ENCODE data around the gene TMEM220.
A peak's percentile ranks its signal among the peaks of the same experiment; 100 is the strongest.

TMEM220 gene

DNA sequence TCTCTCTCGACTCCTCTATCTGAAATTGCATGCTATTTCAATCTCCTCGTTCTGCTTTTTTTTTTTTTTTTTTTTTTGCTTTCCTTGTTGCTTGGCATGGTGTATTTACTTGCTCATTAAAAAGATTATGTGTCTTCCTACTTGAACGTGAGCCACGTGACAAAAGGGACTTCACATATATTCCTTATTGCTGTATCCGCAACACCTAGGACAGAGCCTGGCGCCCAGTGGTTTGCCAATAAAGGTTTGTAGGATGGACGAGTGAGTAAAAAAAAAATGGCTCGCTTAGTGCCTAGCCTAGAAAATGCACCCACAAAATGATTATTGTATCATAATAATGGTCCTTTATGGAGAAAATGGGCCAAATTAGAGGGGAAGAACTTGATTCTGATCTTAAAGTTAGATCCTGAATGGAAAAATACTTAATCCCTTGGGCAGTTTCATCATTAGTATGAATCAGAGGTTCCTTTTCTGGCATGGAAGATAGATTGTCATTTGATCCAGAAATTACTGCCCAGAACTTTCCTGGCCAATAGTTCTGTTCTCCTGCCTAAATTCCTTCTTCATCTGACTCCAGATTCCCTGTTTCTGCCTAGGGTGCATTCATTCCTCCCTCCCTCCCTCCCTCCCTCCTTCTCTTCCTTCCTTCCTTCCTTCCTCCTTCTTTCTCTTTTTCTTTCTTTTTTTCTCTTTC, 13.6 kb upstream of the TMEM220 start:
- peak overlapping the region; percentile 70 for H3K27ac ChIP-seq (ENCODE audit: low read depth, low read length)

DNA sequence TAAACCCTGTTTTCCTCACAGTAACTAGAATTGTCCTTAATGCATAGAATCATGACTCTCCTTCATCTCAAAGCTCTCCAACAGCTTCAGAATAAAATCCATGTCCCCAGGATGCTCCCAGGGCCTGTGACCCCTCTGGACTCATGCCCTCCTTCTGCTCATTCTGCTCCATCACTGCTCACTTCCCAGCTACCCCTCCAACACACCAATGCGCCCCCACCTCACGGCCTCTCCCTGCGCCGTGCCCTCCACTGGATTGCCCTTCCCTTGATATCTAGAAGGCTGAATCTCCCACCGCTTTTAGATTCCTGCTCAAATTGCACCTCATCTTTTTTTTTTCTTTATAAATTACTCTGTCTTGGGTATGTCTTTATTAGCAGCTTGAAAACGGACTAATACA, 12.6 kb upstream of the TMEM220 start:
- no peaks in the 10 kb centered on the region for H3K36me3 ChIP-seq (ENCODE audit: control insufficient read depth in 5 of 5, insufficient read depth in 5 of 5, low read length in 5 of 5)
- H3K4me3 ChIP-seq (ENCODE audit: low read depth in 1 of 5, low read length in 5 of 5) = no peak overlapping the region
- H3K27ac ChIP-seq (ENCODE audit: low read depth, low read length) = no peak overlapping the region
- H3K9ac ChIP-seq (ENCODE audit: low read length in 5 of 5) = no peak overlapping the region
- peaks cover 0 to 15% (median 12%) of the 10 kb centered on the region in 5 donors for H3K4me1 ChIP-seq (ENCODE audit: control insufficient read depth in 5 of 5, insufficient read depth in 5 of 5, low read length in 5 of 5)
- H3K9me3 ChIP-seq (ENCODE audit: control insufficient read depth in 5 of 5, low read length in 5 of 5) = no peaks in the 10 kb centered on the region
- H3K27me3 ChIP-seq (ENCODE audit: control insufficient read depth in 5 of 5, insufficient read depth in 4 of 5, low read length in 5 of 5) = peaks cover 0 to 3% (median 0%) of the 10 kb centered on the region in 5 donors

More for the DNA sequence above, 13.6 kb upstream of the TMEM220 start:
- Histone ChIP-seq H3K4me3 (ENCODE audit: low read depth in 1 of 5, low read length in 5 of 5) (no peak overlapping the region), H3K36me3 (ENCODE audit: control insufficient read depth in 5 of 5, insufficient read depth in 5 of 5, low read length in 5 of 5) (no peaks in the 10 kb centered on the region), H3K9ac (ENCODE audit: low read length in 5 of 5) (peak overlapping the region in 1 of 5 donors; percentile 48), H3K9me3 (ENCODE audit: control insufficient read depth in 5 of 5, low read length in 5 of 5) (no peaks in the 10 kb centered on the region), H3K27me3 (ENCODE audit: control insufficient read depth in 5 of 5, insufficient read depth in 4 of 5, low read length in 5 of 5) (peaks cover 0 to 4% (median 0%) of the 10 kb centered on the region in 5 donors), H3K4me1 (ENCODE audit: control insufficient read depth in 5 of 5, insufficient read depth in 5 of 5, low read length in 5 of 5) (peaks cover 0 to 13% (median 4%) of the 10 kb centered on the region in 5 donors)

DNA sequence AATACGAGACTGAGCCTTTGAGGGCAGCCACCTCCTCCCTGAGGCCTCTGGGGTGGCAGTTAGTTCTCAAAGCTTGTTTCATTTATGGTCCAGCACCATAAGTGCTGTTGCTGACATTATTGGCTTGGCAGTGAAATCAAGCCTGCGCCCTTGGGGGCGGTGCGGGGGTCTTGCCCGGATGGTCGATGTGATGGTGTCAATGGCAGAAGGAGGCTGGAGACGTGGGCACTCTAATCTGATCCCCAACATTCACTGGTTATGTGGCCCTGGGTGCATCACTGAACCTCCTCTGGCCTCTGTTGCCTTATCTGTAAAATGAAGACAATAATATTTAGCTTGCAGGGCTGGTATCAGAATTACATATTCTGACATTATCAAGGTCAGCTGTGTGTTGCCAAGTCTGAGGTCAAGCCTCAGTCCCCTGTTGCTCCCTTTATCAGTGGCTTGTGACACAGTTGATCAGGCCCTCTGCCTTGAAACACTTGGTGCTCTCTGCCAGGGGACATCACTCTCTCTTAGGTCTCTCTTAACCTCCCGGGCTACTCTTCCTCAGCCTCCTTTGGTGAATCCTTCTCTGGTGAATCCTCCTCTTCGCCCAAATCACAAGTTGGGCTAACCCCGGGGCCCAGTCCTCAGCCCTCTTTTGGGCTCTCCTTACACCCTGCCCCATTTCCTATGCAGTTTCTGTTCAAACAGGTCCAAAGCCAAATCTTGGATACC, 11.8 kb upstream of the TMEM220 start:
- Histone ChIP-seq H3K4me3 (ENCODE audit: low read depth in 1 of 5, low read length in 5 of 5) (no peak overlapping the region), H3K9ac (ENCODE audit: low read length in 5 of 5) (no peak overlapping the region), H3K27ac (ENCODE audit: low read depth, low read length) (no peak overlapping the region), H3K36me3 (ENCODE audit: control insufficient read depth in 5 of 5, insufficient read depth in 5 of 5, low read length in 5 of 5) (no peaks in the 10 kb centered on the region), H3K4me1 (ENCODE audit: control insufficient read depth in 5 of 5, insufficient read depth in 5 of 5, low read length in 5 of 5) (peaks cover 0 to 18% (median 15%) of the 10 kb centered on the region in 5 donors), H3K27me3 (ENCODE audit: control insufficient read depth in 5 of 5, insufficient read depth in 4 of 5, low read length in 5 of 5) (no peaks in the 10 kb centered on the region), H3K9me3 (ENCODE audit: control insufficient read depth in 5 of 5, low read length in 5 of 5) (no peaks in the 10 kb centered on the region)

DNA sequence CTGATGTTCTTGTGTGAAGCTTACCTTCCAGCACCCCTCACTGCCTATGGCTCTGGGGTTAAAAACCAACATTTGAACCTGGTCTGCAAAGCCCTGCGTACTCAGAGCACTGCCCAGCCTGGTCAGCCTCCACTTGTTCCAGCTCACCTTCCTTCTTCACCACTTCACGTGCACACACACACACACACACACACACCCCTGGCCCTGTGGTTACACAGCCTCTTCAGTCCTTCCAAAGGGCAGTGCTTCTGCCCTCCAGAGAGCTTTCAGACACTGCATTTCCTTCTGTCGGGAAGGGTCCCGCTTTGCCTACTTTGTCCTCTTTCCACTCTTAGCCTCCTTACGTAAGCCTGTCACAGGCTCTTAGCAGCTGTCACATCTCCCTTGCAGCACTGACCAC, 9.6 kb upstream of the TMEM220 start:
- Histone ChIP-seq H3K9me3 (ENCODE audit: control insufficient read depth in 5 of 5, low read length in 5 of 5) (no peaks in the 10 kb centered on the region), H3K36me3 (ENCODE audit: control insufficient read depth in 5 of 5, insufficient read depth in 5 of 5, low read length in 5 of 5) (no peaks in the 10 kb centered on the region), H3K9ac (ENCODE audit: low read length in 5 of 5) (no peak overlapping the region), H3K27me3 (ENCODE audit: control insufficient read depth in 5 of 5, insufficient read depth in 4 of 5, low read length in 5 of 5) (no peaks in the 10 kb centered on the region), H3K4me1 (ENCODE audit: control insufficient read depth in 5 of 5, insufficient read depth in 5 of 5, low read length in 5 of 5) (peaks cover 0 to 18% (median 10%) of the 10 kb centered on the region in 5 donors), H3K4me3 (ENCODE audit: low read depth in 1 of 5, low read length in 5 of 5) (no peak overlapping the region), H3K27ac (ENCODE audit: low read depth, low read length) (no peak overlapping the region)

DNA sequence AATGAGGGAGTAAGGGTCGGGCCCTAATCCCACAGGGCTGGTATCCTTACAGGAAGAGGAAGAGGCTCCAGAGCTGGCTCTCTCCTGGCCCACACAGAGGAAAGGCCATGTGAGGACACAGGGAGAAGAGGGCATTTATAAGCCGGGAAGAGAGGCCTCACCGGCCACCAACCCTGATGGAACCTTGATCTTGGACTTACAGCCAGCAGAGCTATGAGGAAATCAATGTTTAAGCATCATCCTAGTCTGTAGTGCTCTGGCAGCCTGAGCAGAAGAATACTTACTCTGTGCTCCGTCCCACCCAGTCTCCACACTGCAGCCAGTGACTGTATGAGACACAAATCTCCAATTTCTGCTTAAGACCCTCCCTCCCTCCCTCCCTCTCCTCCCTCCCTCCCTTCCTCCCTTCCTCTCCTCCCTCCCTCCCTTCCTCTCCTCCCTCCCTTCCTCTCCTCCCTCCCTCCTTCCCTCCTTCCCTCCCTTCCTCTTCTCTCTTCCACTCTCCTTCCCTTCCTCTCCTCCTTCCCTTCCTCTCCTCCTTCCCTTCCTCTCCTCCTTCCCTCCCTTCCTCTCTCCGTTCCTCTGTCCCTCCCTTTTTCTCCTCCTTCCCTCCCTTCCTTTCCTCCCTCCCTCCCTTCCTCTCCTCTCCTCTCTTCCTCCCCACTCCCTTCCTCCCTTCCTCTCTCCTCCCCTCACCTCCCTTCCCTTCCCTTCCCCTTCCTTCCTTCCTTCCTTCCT, 8.9 kb upstream of the TMEM220 start:
- H3K36me3 ChIP-seq (ENCODE audit: control insufficient read depth in 5 of 5, insufficient read depth in 5 of 5, low read length in 5 of 5) = no peaks in the 10 kb centered on the region
- H3K9ac ChIP-seq (ENCODE audit: low read length in 5 of 5) = no peak overlapping the region
- H3K4me1 ChIP-seq (ENCODE audit: control insufficient read depth in 5 of 5, insufficient read depth in 5 of 5, low read length in 5 of 5) = peaks cover 0 to 16% (median 10%) of the 10 kb centered on the region in 5 donors
- H3K27me3 ChIP-seq (ENCODE audit: control insufficient read depth in 5 of 5, insufficient read depth in 4 of 5, low read length in 5 of 5) = no peaks in the 10 kb centered on the region
- H3K4me3 ChIP-seq (ENCODE audit: low read depth in 1 of 5, low read length in 5 of 5) = no peak overlapping the region
- H3K27ac ChIP-seq (ENCODE audit: low read depth, low read length) = no peak overlapping the region
- no peaks in the 10 kb centered on the region for H3K9me3 ChIP-seq (ENCODE audit: control insufficient read depth in 5 of 5, low read length in 5 of 5)

DNA sequence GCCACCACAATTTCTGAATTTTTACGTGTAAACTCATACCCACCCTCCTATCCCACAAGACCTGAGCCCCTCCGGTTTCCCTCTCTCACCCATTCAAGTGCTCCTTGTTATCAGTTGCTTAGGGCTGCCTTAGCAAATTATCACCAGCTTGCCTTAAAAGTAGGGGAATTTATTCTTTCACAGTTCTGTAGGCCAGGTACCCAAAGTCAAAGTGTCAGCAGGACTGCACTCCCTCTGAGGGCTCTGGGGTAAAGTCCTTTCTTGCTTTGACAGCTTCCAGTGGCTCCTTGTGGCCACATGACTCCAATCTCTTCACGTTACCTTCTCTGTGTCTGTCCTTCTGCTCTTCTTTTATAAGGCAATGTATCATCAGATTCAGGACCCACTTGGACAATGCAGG, 7.9 kb upstream of the TMEM220 start:
- H3K4me3 ChIP-seq (ENCODE audit: low read depth in 1 of 5, low read length in 5 of 5) = no peak overlapping the region
- H3K36me3 ChIP-seq (ENCODE audit: control insufficient read depth in 5 of 5, insufficient read depth in 5 of 5, low read length in 5 of 5) = no peaks in the 10 kb centered on the region
- no peaks in the 10 kb centered on the region for H3K27me3 ChIP-seq (ENCODE audit: control insufficient read depth in 5 of 5, insufficient read depth in 4 of 5, low read length in 5 of 5)
- H3K9ac ChIP-seq (ENCODE audit: low read length in 5 of 5) = no peak overlapping the region
- no peak overlapping the region for H3K27ac ChIP-seq (ENCODE audit: low read depth, low read length)
- H3K4me1 ChIP-seq (ENCODE audit: control insufficient read depth in 5 of 5, insufficient read depth in 5 of 5, low read length in 5 of 5) = peaks cover 0 to 16% (median 8%) of the 10 kb centered on the region in 5 donors
- no peaks in the 10 kb centered on the region for H3K9me3 ChIP-seq (ENCODE audit: control insufficient read depth in 5 of 5, low read length in 5 of 5)

DNA sequence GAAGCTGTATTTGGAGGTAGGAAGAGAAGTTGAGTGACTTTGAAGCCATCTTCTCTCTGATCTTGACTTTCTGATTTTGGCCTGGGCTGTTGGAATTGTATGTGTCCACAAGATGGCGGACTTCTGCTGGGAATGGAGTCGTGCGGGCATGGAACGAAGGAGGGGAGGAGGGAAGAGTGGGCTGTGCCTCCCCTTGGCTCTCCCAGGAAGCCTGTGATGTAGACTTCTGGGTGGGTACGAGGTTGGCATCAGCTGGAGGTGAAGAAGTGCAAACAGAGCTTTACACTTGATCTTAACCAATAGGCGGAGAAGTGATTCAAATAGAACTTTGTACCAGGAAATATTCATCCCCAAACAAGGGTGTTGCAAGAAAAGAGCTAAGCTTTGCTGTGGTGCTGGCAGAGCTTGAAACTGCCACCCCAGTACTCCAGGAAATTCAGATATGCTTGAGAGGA, 7.4 kb upstream of the TMEM220 start:
- Histone ChIP-seq H3K27ac (ENCODE audit: low read depth, low read length) (no peak overlapping the region), H3K4me3 (ENCODE audit: low read depth in 1 of 5, low read length in 5 of 5) (no peak overlapping the region), H3K9me3 (ENCODE audit: control insufficient read depth in 5 of 5, low read length in 5 of 5) (no peaks in the 10 kb centered on the region), H3K36me3 (ENCODE audit: control insufficient read depth in 5 of 5, insufficient read depth in 5 of 5, low read length in 5 of 5) (no peaks in the 10 kb centered on the region), H3K9ac (ENCODE audit: low read length in 5 of 5) (no peak overlapping the region), H3K4me1 (ENCODE audit: control insufficient read depth in 5 of 5, insufficient read depth in 5 of 5, low read length in 5 of 5) (peaks cover 0 to 16% (median 8%) of the 10 kb centered on the region in 5 donors), H3K27me3 (ENCODE audit: control insufficient read depth in 5 of 5, insufficient read depth in 4 of 5, low read length in 5 of 5) (no peaks in the 10 kb centered on the region)

DNA sequence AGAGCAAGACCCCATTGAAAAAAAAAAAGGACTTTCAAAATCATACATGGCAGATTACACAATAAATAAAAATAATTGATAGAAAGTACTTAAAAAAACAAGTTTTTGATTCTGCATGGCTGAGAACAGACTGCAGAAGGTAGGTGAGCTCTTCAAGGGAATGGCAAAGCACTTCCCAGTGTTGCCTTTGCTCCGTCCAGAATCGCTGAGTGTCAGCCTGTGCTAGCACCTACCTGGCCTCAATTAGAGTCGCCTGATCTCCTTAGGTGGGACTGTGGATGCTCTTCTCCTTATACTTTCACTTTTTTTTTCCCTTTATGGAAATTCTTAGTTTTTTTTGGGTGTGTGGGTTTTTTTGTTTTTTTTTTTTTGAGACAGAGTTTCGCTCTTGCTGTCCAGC, 6.0 kb upstream of the TMEM220 start:
- Histone ChIP-seq H3K27ac (ENCODE audit: low read depth, low read length) (no peak overlapping the region), H3K36me3 (ENCODE audit: control insufficient read depth in 5 of 5, insufficient read depth in 5 of 5, low read length in 5 of 5) (no peaks in the 10 kb centered on the region), H3K27me3 (ENCODE audit: control insufficient read depth in 5 of 5, insufficient read depth in 4 of 5, low read length in 5 of 5) (no peaks in the 10 kb centered on the region), H3K9me3 (ENCODE audit: control insufficient read depth in 5 of 5, low read length in 5 of 5) (no peaks in the 10 kb centered on the region), H3K4me1 (ENCODE audit: control insufficient read depth in 5 of 5, insufficient read depth in 5 of 5, low read length in 5 of 5) (peaks cover 0 to 18% (median 12%) of the 10 kb centered on the region in 5 donors), H3K9ac (ENCODE audit: low read length in 5 of 5) (no peak overlapping the region), H3K4me3 (ENCODE audit: low read depth in 1 of 5, low read length in 5 of 5) (no peak overlapping the region)

DNA sequence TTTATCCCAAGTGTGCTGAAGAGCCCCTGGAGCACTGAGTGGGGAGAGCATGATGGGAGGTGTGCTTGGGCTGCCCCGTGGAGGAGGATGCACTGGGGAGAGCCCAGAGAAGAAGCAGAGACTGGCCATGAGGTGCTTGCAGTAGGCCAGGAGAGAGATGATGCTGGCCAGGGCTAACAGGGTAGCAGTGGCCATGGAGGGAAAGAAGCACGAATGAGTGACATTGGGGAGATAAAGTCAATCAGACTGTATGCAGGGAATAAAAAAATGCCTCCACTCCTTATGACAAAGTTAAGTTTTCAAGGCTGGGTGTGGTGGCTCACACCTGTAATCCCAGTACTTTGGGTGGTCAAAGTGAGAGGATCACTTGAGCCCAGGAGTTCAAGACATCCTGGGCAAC, 5.4 kb upstream of the TMEM220 start:
- Histone ChIP-seq H3K36me3 (ENCODE audit: control insufficient read depth in 5 of 5, insufficient read depth in 5 of 5, low read length in 5 of 5) (no peaks in the 10 kb centered on the region), H3K4me3 (ENCODE audit: low read depth in 1 of 5, low read length in 5 of 5) (no peak overlapping the region)

DNA sequence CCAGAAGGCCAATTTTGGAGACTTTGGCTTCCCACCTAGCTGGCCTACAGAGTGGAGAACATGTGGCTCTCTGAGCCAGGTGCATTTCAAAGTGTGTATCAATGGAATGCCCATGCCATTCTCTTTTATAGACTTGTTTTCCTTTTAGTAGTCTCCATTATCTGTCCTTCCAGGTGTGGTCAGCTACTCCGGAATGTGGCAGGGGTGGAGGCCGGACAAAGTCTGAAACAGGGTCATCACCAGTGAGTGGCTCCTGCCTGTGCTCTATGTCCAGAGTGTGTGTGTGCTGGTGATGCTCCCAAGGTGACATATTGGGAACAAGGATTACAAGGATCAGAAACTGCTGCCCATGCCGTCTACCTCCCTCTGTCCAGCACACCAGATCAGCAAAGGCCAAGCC, 3.8 kb upstream of the TMEM220 start:
- Histone ChIP-seq H3K9me3 (ENCODE audit: control insufficient read depth in 5 of 5, low read length in 5 of 5) (no peaks in the 10 kb centered on the region), H3K4me3 (ENCODE audit: low read depth in 1 of 5, low read length in 5 of 5) (no peak overlapping the region), H3K4me1 (ENCODE audit: control insufficient read depth in 5 of 5, insufficient read depth in 5 of 5, low read length in 5 of 5) (peaks cover 0 to 27% (median 22%) of the 10 kb centered on the region in 5 donors), H3K27ac (ENCODE audit: low read depth, low read length) (no peak overlapping the region), H3K27me3 (ENCODE audit: control insufficient read depth in 5 of 5, insufficient read depth in 4 of 5, low read length in 5 of 5) (no peaks in the 10 kb centered on the region), H3K36me3 (ENCODE audit: control insufficient read depth in 5 of 5, insufficient read depth in 5 of 5, low read length in 5 of 5) (no peaks in the 10 kb centered on the region), H3K9ac (ENCODE audit: low read length in 5 of 5) (no peak overlapping the region)

More for the DNA sequence above, 5.4 kb upstream of the TMEM220 start:
- Histone ChIP-seq H3K4me1 (ENCODE audit: control insufficient read depth in 5 of 5, insufficient read depth in 5 of 5, low read length in 5 of 5) (peaks cover 0 to 19% (median 16%) of the 10 kb centered on the region in 5 donors), H3K27me3 (ENCODE audit: control insufficient read depth in 5 of 5, insufficient read depth in 4 of 5, low read length in 5 of 5) (no peaks in the 10 kb centered on the region), H3K9ac (ENCODE audit: low read length in 5 of 5) (no peak overlapping the region), H3K27ac (ENCODE audit: low read depth, low read length) (no peak overlapping the region), H3K9me3 (ENCODE audit: control insufficient read depth in 5 of 5, low read length in 5 of 5) (no peaks in the 10 kb centered on the region)

All from subcutaneous abdominal adipose tissue (tissue), 5 donors.